GM19397 (cell line): ENCODE data around the gene TTC4.

Experiments
- ATAC-seq: cut with Tn5 transposase; IDR thresholded peaks from one replicate; pipeline ENCODE4 v1.9.1; 2021; ENCODE audit warnings: mild to moderate bottlenecking, moderate library complexity; ENCODE audit not compliant: unreplicated experiment

TTC4 gene

GRCh38 chr1:54715493-54716298 is at the start of gene TTC4:
TSS of gene TTC4 (plus strand) at chr1:54715861. CDS start at chr1:54715909, 48 bp downstream.
- peak; percentile 99 for ATAC-seq

GRCh38 chr1:54666333-54666732 is 49.3 kb upstream of the TTC4 start:
- ATAC-seq = no peak

GRCh38 chr1:54667797-54668196 is 47.9 kb upstream of the TTC4 start:
- no peak for ATAC-seq

GRCh38 chr1:54668567-54668966 is 47.1 kb upstream of the TTC4 start:
- ATAC-seq = no peak

- peak; percentile 60 for ATAC-seq
These were observed 43.6 kb upstream of the TTC4 start for GRCh38 chr1:54671985-54672608.

- no peak for ATAC-seq
These were observed 36.7 kb upstream of the TTC4 start for GRCh38 chr1:54678776-54679643.

- ATAC-seq = no peak
These were observed 36.0 kb upstream of the TTC4 start for GRCh38 chr1:54679706-54680105.

- no peak for ATAC-seq
These were observed 35.3 kb upstream of the TTC4 start for GRCh38 chr1:54680387-54680786.

- no peak for ATAC-seq
These were observed 34.3 kb upstream of the TTC4 start for GRCh38 chr1:54681358-54681757.

- no peak for ATAC-seq
These were observed 32.2 kb upstream of the TTC4 start for GRCh38 chr1:54683453-54683852.

GRCh38 chr1:54685335-54685905 is 30.2 kb upstream of the TTC4 start:
- ATAC-seq = no peak

GRCh38 chr1:54686155-54686554 is 29.5 kb upstream of the TTC4 start:
- ATAC-seq = no peak

- no peak for ATAC-seq
These were observed 20.9 kb upstream of the TTC4 start for GRCh38 chr1:54694771-54695170.

GRCh38 chr1:54695221-54695620 is 20.4 kb upstream of the TTC4 start:
- ATAC-seq = no peak

GRCh38 chr1:54695764-54696163 is 19.9 kb upstream of the TTC4 start:
- ATAC-seq = no peak

GRCh38 chr1:54696262-54696661 is 19.4 kb upstream of the TTC4 start:
- ATAC-seq = no peak

- no peak for ATAC-seq
These were observed 17.8 kb upstream of the TTC4 start for GRCh38 chr1:54697896-54698295.

GRCh38 chr1:54698346-54698745 is 17.3 kb upstream of the TTC4 start:
- no peak for ATAC-seq

- no peak for ATAC-seq
These were observed 15.6 kb upstream of the TTC4 start for GRCh38 chr1:54699936-54700525.

GRCh38 chr1:54701066-54701465 is 14.6 kb upstream of the TTC4 start:
- no peak for ATAC-seq

GRCh38 chr1:54701996-54702395 is 13.7 kb upstream of the TTC4 start:
- no peak for ATAC-seq
